Ishikawa (cell line): Measurements from ENCODE around the gene CCDC70.

Experiments used
- CEBPB ChIP-seq: IDR thresholded peaks from 2 replicates; pipeline ENCODE4 v1.6.1; 2012
- CREB1 ChIP-seq: IDR thresholded peaks from 2 replicates; pipeline ENCODE4 v1.6.1; 2012; ENCODE audit warnings: low read depth
- EGR1 ChIP-seq: IDR thresholded peaks from 2 replicates; pipeline ENCODE4 v1.6.1; 2012
- EP300 ChIP-seq: IDR thresholded peaks from 2 replicates; pipeline ENCODE4 v1.6.1; 2012; ENCODE audit warnings: borderline replicate concordance
- FOXM1 ChIP-seq: IDR thresholded peaks from 2 replicates; pipeline ENCODE4 v1.6.1; 2012; ENCODE audit warnings: low read depth, borderline replicate concordance
- MAX ChIP-seq: IDR thresholded peaks from 2 replicates; pipeline ENCODE4 v1.6.1; 2012
- NFIC ChIP-seq: IDR thresholded peaks from 2 replicates; pipeline ENCODE4 v1.6.1; 2012
- RAD21 ChIP-seq: IDR thresholded peaks from 2 replicates; pipeline ENCODE4 v1.6.1; 2012; ENCODE audit warnings: low read depth
- REST ChIP-seq: IDR thresholded peaks from 2 replicates; pipeline ENCODE4 v1.6.1; 2012; ENCODE audit warnings: low read depth, mild to moderate bottlenecking
- TAF1 ChIP-seq: IDR thresholded peaks from 2 replicates; pipeline ENCODE4 v1.6.1; 2012; ENCODE audit warnings: low read depth, mild to moderate bottlenecking
- TCF12 ChIP-seq: IDR thresholded peaks from 2 replicates; pipeline ENCODE4 v1.6.1; 2012; ENCODE audit warnings: low read depth
- TEAD4 ChIP-seq: IDR thresholded peaks from 2 replicates; pipeline ENCODE4 v1.6.1; 2012
- YY1 ChIP-seq: IDR thresholded peaks from 2 replicates; pipeline ENCODE4 v1.6.1; 2012; ENCODE audit warnings: low read depth
- ZBTB7A ChIP-seq: IDR thresholded peaks from 2 replicates; pipeline ENCODE4 v1.6.1; 2012; ENCODE audit warnings: low read depth
- TF ChIP-seq, protein P1 (sequence below): IDR thresholded peaks from 2 replicates; pipeline ENCODE4 v1.6.1; 2012

Gene CCDC70

DNA sequence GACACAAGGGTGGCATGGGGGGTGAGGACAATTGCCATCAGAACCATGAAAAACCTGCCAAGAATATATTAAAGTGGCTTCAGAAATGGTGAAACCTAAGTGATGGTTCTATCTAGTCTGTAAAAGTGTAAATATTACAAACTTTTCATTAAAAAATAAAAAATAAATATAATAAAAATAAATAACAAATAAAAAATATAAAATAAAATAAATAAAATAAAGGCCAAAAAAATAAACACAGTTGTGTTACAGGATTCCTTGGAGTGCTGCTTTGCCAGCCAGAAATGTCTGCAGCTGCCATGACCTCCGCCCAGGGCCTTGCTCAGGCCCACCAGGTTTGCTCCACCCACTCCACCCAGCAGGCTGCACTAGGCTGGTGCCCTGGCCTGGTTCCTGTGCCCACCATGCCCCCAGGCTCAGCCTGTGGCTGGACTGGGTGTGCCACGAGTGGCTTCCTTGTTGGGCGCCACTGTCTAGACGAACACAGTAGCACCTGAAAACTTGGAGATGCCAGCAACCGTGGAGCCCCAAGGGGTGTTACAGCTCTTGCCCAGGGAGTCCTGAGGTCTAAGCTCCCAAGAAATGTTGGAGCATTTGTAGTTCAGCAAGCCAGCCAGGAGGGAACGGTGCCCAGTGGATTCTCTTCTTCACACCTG is 20.9 kb downstream of the CCDC70 start:
- no peak for TF ChIP-seq EP300
- TF ChIP-seq CREB1 = no peak
- TF ChIP-seq FOXM1 = no peak
- no peak for TF ChIP-seq MAX
- TF ChIP-seq TAF1 = no peak
- TF ChIP-seq, protein P1, sequence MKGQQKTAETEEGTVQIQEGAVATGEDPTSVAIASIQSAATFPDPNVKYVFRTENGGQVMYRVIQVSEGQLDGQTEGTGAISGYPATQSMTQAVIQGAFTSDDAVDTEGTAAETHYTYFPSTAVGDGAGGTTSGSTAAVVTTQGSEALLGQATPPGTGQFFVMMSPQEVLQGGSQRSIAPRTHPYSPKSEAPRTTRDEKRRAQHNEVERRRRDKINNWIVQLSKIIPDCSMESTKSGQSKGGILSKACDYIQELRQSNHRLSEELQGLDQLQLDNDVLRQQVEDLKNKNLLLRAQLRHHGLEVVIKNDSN = no peak
- no peak for TF ChIP-seq REST
- no peak for TF ChIP-seq CEBPB
- no peak for TF ChIP-seq YY1
- TF ChIP-seq ZBTB7A = no peak
- TF ChIP-seq TEAD4 = no peak
- TF ChIP-seq TCF12 = no peak
- TF ChIP-seq NFIC = no peak
- no peak for TF ChIP-seq EGR1
- no peak for TF ChIP-seq RAD21

DNA sequence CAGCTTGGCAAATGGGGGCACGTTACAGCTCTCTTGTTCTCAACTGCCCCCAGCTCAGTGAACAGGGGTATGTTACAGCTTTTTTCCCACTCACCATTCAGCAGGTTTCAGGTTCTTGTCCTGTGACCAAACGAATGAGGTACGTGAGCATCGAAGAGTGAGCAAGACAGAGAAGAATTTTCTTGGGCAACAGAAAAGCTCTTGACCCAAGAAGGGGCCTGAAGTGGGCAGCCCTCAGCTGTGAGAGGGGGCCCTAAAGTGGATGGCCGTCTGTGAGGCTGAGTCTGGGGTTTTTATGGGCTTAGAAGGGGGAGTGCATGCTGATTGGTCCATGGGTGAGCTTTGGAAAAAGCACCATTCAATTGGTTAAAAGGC is 21.4 kb downstream of the CCDC70 start:
- TF ChIP-seq EGR1 (no peak), MAX (no peak), RAD21 (no peak), CEBPB (no peak)

- TF ChIP-seq, protein P1 = no peak
- TF ChIP-seq NFIC = no peak
- TF ChIP-seq REST = no peak
- no peak for TF ChIP-seq YY1
- no peak for TF ChIP-seq TAF1
- no peak for TF ChIP-seq EP300
- no peak for TF ChIP-seq FOXM1
- no peak for TF ChIP-seq MAX
- TF ChIP-seq TCF12 = no peak
- TF ChIP-seq ZBTB7A = no peak
- TF ChIP-seq CEBPB = no peak
- no peak for TF ChIP-seq TEAD4
Measured at GRCh38 chr13:51885651-51886050, 23.9 kb downstream of the CCDC70 start.

DNA sequence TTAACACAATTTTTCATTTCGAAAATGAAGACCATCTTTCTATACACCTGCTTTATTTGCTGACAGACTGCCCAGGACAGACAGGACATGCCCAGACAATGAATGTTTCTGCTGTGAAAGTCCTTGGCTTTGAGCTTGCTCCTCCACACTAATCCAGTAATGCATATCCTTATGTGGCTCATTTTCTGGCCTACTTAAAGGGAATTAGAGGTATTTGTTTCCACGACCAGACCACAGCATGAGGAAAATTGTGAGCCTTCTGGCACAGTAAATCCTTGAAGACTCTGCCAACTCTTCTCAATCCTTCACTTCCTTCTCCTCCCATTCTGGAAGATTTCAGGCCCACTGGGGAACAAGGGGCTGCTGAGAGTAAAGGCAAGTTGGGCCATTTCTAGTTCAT is 25.7 kb downstream of the CCDC70 start:
- TF ChIP-seq TEAD4 (no peak), NFIC (no peak), TAF1 (no peak), EP300 (no peak), TCF12 (no peak), REST (no peak), EGR1 (no peak), MAX (no peak), CEBPB (no peak), FOXM1 (no peak), CREB1 (no peak), ZBTB7A (no peak), YY1 (no peak), RAD21 (no peak)
- TF ChIP-seq, protein P1 = no peak
